Measurements from ENCODE around the gene PSD2.

Gene PSD2

DNA sequence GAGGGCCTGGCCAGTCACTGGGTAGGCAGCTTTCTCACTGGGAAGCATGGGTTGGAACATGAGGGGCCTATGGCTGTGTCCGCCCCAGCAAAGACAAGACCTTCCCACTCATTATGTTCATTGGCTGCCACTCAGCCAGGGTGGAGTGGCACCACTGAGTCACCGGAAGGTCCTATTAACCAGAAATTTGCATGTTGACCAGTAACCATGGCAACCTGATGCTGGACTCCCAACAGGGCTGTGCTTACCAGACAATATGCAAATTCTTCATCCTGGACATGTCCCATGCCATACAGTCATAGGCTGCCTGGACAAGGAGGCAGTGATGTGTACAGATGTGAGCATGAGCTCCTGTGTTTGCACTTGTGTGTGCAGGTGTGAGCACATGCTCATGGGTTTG is 66.7 kb downstream of the PSD2 start:
- peak; percentile 62 for DNase-seq

DNA sequence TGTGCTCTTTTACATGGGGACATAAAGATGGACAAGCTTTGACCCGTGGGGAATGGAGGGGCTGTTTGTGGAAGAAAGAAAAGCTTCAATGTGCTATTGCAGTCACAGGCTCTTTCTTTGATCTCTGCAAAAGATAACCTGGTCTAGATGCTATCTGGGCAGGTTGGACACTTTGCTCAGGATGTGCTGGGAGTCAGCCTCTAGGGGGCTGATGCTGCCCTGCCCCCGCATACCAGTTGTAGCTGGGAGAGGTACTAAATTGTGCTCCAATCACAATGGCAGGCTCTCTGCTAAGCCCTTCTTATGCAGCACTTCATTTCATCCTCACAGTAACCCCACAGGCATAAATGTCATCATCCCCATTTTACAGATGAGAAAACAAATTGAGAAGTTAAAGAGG is 67.2 kb downstream of the PSD2 start:
- no peak for DNase-seq

DNA sequence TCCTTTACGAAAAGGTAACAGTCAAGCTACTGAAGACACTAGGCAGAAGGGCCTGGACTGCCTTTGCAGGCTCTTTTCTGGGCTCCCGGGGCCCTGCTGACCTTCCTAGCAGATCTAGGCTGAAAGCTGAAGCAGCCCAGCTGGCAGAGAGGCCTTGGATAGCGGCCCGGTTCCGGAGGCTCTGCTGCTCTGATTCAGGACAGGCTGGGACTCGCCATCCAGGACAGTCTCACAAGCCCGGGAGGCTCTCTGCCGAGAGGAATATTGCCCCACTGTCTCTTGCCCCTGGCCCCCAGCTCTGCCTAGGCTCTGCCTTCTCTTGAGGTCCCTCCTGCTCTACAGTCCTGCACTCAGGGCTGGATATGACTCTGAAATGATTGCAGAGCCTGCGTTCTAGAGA is 67.8 kb downstream of the PSD2 start:
- no peak for DNase-seq

DNA sequence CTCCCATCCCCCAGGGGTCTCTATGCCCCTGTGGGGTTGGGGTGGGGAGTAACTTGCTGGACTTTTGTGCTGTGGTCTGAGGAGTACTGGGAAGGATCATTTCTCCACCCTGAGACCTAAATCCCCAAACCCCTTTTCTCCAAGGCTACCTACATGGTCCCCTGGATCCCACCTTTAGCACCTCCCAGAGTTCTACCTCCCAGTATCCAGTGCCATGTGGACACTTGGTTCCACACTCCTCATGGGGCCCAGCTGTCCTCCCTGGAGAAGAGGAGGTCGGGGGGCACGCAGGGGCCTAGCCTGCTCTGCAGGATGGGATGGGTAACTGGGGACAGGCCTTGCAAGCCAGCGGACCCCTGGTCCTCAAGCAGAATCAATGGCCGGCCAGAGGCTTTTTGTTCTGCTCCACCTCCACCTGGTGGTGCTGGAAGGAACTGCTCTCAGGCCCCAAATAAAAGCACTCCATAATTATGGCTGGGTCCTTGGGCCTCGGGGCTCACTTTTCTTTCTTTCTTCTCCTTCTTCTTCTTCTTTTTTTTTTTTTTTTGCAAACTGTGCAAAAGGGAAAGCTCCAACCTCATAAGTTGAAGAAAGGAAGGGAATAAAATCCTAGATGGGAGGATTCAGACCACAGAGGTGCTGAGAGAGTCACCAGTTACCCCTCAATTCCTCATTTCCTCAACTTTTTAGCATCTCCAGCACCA is 68.4 kb downstream of the PSD2 start:
- peak; percentile 77 for DNase-seq

DNA sequence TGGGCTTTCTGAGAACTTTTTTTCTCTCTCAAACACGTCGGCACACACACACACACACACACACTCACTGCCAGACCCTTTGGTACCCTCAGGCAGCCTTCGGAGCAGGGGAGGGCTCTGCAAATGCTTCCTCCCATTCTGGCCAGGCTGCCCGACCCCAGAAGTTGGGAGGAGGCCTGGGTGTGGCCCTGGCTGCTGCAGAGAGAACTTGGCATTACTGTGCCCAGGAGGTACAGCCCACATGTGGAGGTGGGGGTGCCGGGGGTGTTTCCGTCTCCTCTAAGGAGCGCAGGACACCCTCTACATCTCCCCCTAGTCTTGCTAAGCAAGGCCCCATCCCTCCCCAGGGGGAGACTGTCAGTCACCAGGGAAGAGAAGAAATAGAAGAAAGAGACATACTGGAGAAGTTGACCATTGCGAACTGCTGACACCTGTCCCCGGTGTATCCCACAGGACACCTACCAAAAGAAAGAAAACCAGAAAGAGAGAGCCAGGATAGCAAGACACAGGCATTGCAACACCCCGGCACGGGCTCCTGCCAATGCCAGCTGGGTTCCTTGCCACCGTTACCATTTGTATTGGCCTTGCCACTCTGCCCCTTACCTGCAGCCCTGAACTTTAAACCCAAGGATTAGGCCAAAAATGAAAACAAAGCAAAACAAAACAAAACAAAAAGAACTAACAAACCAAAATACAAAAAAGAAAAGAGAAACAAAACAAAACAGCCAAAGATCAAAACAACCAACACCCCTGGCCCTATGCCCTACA is 69.3 kb downstream of the PSD2 start:
- DNase-seq: no peak

DNA sequence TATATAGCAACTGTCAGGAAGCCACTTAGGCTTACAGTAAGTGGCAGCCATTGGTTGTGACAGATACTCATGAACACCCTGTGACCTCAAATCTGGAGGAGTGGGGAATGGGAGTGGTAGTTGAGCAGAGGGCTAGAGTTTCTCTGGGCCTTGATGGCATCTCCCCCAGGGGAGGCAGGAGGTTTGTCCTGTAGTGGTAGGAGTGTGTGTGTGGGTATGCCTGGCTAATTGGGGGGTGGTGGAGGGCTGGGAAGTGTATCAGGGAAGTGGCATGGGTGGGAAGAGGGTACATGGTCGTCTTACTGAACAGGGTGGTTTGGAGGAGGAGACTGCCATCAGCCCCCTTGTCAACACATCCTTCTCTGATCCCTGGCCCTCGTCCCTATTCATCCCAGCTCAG is 71.5 kb downstream of the PSD2 start:
- DNase-seq: no peak

DNA sequence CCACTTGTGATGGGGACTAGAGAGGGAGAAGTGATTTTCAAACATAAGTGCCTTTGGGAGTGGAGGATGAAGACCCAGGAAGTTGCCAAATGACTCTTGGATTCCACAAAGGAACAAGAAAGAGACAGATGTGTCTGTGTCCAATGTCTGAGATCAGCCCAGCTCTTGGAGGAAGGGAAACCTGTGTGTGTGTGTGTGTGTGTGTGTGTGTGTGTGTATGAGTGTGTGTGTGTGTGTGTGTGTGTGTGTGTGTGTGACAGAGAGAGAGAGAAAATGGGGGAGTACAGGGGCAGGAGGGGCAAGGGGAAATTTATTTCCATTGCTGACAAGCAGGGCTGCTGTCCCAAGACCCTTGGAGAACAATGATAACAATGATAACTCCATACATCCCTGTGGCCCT is 72.0 kb downstream of the PSD2 start:
- DNase-seq: no peak

DNA sequence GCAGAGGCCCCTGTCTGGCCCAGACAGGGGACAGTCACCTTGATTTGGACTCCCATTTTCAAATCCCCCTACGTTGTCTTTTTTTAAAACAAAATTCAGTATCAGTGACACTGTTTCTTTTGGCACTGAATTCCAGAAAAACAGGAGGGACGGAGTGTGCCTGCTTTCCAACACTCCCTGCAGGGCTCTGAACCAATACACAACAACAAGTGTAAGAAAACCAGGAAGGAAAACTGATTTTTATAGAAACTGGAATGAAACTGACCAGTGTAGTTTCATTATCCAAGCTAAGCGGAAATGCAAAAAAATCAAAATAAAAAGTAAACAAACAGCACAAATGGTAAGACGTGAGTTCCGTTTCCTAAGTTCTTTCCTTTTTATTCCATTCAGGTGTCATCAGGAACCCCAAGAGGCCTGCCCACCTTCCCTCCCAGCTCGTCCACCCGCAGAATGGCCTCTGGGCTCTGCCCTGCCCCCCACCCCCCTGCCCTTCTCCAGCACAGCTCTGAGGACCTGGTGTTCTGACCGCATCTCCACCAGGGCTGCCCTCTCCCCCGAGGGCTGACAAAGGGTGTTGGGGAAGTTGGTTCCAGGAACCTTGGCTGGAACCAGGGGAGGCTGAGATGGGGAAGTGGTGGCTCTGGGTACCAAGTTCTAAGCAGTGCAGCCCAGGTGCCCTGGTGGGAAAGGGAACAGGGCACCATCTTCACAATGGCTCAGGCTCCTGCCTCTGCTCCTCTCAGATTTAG is 73.6 kb downstream of the PSD2 start:
- no peak for DNase-seq

DNA sequence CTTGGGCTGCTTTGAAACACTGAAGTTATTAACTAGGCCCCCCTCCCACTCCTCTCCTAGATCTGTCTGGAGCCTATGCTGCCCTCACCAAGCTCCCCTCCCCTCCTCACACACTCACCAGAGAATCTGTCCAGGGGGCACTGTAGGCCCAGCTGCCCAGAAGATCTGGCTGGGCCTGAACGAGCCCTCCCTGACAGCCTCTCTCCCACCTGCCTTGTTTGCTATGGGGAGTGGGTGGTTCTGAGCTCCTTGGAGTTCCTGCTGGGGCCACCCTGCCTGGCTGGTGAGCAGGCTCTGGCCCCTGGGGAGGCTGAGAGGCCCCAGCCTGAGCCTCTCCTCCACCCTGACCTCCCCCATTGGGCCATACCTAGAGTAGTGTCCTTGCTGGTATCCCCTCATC is 75.1 kb downstream of the PSD2 start:
- DNase-seq: no peak

DNA sequence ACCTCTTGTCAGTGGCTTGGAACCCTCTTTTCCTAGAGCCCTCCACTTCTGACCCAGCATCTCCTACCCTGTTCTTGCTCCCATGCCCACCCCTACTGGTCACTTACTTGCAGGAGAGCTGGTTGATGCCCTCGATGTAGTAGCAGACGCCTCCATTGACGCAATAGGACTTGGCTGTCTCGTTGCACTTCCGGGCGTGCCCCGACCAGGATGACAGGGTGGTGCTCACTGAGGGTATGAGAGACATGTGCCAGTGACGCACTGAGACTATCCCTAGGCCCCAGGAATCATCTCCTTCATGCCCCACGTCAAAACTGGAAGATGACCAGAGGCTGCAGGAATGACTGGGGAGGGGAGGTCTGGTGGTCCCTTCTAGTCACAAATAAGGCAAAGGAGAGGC is 76.0 kb downstream of the PSD2 start:
- DNase-seq: no peak

DNA sequence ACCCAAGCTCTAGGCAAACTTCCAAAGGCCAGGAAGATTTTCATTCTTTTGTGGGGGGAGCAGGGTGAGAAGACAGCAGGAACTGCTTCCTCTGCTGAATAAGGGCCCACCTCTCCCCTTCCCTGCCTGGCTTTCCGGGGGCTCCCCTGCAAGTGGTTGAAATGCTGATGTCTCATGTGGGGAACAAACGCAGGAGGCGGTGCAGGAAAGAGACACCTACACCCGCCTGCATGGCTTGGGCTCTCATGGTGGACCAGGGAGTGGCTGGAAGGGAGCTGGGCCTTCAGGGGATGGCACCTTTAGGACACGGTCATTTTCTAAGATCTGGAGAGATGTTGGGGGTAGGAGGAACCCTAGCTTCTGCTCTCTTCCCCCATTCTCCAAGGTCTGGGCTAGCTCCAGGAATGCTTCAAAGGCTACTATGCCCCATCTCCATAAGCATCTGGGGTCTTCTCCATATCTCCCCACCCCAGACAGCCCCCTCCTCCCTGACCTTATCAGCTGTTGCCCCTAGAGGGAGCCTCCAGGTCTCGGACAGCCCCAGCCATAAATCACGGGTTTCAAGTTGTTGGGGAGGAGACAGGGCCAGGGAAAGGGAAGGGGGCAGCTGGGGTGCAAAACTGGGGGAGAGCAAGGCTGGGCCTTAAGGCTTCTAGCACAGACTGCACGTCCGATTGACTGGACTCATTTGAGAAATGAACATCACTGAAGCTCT is 76.6 kb downstream of the PSD2 start:
- DNase-seq: no peak

DNA sequence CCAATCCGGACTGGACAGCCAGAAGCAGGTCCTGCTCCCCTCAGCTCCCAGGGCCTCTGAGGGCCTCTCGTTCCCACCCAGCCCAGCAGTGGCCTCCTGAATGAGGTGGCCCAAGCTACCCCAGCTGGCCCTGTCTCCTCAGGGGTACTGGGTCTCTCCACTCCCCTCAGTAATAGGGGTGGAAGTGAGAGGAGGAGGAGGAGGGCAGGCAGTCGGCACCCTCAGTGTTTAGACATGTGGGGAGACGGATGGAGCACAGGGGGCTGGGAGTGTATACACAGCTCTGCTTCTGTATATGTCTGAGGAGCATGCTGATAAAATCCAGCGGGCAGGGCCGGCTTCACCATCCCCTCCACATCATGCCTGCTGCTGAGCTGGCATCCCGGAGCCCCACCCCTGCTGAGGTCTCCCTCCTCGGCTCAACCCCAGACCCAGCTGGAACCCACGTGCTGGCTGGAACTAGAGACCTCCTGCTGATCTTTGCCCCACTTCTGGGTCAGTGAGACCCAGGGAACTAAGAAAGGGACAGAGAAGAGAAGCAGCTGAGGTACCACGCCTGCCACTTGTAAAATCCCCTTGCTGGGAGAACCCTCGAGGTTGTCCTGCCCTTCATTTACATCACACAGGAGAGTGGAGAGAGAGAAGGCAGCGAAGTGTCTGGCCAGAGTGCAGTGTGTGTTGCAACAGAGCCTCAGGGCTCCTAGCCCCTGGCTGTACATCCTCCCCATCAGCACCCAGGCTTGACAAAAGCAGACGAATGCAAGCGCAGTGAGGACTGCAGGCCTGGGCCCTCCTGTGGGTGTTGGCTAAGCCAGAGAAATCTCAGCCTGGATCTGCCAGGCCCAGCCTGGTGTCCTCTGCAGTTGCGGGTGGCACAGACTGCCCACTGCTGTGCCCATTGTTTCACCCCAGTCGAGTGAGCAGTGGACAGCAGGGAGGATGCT is 77.5 kb downstream of the PSD2 start:
- no peak for DNase-seq

DNA sequence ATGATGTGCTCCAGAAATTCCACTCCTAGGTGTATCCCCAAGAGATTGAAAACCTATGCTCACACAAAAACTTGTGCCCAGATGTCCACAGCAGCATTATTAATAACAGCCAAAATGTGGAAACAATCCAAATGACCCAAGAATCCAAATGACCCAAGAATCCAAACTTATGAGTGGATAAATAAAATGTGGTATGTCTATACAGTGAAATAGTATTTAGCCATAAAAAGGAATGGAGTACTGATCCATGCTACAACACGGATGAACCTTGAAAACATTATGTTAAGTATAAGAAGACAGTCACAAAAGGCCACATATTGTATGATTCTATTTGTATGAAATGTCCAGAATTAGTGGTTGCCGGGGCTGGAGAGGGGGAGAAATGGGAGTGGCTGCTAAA is 80.3 kb downstream of the PSD2 start:
- no peak for DNase-seq

DNA sequence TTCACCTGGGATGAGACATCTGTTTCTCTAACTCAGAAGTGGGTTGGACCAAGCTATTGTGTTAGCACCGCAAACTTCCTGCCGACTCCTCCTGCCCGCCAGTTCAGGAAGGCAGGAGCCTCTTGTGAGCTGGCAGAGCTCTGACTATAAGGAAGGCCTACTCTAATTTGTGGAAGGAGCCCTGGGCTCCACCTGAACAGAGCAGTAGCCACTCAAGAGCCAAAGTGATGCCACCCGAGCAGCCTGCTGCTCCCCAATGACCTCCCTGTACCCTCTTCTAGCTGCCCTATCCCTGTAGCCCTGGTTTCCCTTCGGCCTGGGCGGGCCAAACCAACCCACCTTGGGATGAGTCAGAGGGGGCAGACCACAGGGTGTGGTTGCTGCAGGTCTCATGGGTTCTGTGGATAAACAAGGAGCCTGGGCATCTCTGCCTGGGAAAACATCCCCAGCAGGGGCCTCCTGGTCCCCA is 81.6 kb downstream of the PSD2 start:
- no peak for DNase-seq

DNA sequence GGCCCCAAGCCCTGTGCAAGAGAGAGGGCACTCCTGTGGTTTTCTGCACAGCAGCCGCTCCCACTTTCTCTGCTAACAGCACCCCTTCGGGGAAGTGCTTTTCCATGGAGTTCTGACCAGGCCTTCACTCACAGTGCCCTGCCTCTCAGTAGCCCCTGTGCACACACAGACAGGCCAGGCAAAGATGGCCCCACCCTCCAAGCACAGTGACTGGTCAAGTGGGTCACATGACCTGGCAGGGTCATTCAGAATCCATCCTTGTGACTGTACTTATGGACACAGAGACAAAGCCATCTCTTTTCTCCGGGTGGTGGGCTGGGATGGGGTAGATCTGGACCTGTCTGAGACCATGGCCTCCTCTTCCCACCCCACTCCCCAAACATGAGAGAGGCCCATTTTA is 82.5 kb downstream of the PSD2 start:
- DNase-seq: no peak

DNA sequence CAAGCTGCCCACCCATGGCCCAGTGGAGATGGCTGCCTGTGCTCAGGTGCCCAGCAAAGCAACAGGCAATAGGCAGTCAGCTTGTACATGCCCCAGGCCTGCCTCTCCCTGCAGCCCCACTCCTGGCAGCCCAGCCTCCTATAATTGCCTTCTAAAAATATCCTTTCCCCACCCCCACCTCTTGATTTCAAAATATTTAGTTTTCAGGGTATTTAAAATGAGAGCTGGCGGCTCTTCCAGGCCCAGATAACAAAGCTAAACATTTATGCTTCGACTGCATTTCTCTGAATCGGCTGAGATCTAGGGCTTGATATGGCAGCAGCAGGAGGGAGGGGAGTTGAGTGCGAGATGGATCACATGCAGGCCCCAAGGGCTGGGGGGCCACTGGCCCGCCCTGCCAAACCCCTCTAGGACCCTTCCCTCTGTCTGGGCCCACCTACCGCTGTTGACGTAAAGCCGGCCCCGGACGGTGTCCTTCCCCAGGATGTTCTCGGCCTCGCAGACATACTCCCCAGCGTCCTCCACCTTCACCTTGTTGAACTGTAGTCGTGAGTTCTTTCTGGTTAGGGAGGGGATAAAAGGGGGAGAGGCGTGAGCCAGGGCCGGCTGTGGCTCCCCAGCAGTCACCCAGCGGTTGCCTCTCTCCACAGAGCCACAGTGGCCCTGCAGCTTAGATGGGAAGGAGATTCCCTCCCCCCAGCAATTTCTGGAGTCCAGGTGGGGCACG is 85.0 kb downstream of the PSD2 start:
- DNase-seq: no peak

DNA sequence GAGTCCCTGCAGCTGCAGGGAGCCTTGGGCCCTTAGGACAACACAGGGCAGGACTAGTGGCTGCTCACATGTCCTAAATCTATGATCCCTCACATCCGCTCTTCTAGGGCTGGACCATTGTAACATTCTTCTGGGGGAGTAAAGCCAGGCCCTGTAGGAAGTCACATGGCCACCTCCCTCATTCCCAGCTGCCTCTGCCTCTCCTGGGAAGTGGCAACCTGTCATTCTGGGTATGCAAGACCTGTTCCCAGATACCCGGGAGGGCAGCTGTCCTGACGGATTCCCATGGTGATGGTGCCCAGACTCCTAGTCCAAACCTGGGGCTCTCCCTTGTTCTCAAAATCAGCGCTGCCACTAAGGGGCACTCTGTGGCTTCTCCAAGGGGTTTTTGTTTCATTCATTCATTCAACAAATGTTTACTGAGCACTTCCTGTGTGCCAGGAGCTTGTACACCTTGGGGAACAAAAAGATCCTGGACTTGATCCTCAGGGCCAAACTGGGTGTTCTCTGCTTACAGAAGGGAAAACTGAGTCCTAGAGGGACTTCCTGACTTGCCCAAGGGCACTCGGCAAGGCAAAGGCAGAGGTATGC is 85.6 kb downstream of the PSD2 start:
- DNase-seq: no peak

DNA sequence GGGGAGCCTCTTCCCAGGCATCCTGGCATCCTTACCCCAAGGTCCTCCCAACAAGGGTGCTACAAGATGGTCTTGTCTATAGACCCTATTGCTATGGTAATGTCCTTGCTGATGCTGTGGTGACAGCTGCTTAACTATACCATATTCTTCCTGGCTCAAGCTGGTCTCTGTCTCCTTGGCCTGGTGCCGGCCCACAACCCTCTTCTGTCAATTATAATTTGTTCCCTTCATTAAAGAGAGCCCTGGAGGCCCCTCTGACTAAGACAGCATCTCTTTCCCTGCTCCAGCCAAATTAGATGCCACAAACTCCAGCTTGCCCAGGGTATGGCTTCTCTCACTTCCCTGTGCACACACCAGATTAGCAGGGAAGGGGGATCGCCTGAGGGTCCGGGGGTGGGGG is 86.7 kb downstream of the PSD2 start:
- DNase-seq: no peak

DNA sequence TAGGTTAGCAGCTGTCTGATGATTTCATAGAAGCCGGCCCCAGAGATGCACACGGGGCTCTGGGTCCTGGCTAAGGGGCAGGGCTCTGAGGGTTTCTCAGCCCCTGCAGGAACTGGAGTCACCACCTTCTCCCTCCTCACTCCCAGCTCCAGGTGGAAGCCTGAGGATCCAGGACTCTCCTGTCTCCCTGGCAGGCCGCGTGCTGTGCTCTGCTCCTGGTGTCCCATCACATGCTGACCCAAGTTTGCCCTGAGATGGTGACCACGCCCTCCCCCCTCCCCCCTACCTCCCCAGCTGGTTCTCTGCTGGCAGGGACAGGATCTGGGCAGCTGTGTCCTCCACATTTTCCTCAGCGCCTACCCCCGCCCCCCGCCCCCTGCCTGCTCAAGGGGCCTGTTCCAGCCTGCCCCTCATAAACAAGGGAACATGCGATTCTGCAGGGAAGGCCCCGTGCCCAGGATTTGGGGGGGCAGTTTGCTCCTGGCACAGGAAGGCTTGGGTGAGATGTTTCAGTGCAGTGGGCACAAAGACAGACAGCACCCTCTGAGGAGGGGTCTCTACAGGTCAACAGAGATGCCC is 87.4 kb downstream of the PSD2 start:
- DNase-seq: no peak

DNA sequence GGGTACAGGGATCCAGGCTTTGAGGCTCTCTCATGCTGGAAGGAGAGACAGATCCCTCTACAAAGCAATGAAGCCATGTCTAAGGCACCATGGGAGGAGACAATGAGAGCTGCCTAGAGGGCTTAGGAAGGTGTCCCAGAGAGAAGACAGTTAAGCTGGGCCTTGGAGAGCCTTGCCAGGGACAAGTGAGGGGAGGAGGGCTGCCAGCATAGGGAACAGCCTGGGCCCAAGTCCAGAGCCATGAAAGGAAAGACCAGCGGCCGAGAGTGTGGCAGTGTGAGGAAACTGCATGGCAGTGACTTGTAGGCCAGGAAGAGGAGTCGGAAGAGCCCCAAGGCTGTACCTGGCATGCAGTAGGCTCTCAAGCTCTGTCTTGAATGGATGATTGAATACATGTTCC is 88.5 kb downstream of the PSD2 start:
- DNase-seq: no peak

DNA sequence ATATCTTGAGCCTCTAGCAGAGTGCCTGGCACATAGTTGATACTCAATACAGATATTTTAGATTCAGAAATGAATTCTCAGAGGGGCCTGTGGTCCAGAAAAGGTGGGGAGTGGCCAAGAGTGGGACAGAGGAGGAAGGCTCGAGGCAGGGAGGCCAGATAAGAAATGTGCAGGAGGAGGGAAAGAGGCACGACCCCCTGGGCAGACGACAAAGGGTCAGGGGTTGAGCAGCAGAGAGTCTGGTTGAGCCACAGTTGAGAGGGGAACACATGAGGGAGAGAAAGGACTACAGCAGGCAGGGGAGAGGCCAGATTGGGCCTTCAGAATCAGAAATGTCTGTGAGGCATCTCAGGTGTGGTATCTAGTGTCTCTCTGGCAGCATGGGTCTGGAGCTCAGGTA is 89.1 kb downstream of the PSD2 start:
- DNase-seq: no peak

All from islet precursor cell (in vitro differentiated cells).